Thyroid gland (tissue), 4 donors: Measurements from ENCODE around the gene NELL2.

Experiments
- POLR2A ChIP-seq, 2 donors: fragments of 450-650 bp; IDR thresholded peaks; one replicate each; pipeline ENCODE4 v1.6.1; 2017; ENCODE audit warnings: antibody characterized with exemption in 2 of 2, mild to moderate bottlenecking in 2 of 2, moderate library complexity in 1 of 2
- TF ChIP-seq, protein P1 (sequence below), 6 experiments: fragments of 200-600 bp in 3 of 6; fragments of 450-650 bp in 3 of 6; sonication (generic) in 3 of 6; IDR thresholded peaks; one replicate each; pipeline ENCODE4 v1.5.1; 2016 to 2019; ENCODE audit warnings: antibody characterized with exemption in 6 of 6, mild to moderate bottlenecking in 2 of 6, inconsistent platforms in 1 of 6, moderate library complexity in 1 of 6

DNA sequence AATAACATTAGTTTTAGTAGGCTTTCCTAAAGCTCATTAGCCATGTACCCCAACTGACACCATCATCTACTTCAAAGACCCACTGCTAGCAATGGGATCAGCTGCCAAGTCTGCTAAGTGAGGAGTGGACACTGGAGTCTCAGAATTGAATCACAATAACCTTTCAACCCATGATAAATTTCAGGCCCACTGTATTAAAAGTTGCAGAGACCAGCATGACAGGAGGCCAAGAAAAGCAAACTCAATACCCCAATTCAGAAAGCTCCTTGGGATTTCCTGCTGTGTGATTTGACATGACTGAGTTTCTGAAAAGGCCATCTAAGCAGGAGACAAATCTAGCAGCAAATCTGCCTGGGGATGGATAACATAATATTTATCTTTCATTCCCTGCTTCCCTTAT lies 320.7 kb downstream of the NELL2 start:
- TF ChIP-seq POLR2A (IDR thresholded peaks at IDR 0.05), result no peak
- TF ChIP-seq, protein P1, sequence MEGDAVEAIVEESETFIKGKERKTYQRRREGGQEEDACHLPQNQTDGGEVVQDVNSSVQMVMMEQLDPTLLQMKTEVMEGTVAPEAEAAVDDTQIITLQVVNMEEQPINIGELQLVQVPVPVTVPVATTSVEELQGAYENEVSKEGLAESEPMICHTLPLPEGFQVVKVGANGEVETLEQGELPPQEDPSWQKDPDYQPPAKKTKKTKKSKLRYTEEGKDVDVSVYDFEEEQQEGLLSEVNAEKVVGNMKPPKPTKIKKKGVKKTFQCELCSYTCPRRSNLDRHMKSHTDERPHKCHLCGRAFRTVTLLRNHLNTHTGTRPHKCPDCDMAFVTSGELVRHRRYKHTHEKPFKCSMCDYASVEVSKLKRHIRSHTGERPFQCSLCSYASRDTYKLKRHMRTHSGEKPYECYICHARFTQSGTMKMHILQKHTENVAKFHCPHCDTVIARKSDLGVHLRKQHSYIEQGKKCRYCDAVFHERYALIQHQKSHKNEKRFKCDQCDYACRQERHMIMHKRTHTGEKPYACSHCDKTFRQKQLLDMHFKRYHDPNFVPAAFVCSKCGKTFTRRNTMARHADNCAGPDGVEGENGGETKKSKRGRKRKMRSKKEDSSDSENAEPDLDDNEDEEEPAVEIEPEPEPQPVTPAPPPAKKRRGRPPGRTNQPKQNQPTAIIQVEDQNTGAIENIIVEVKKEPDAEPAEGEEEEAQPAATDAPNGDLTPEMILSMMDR (IDR thresholded peaks at IDR 0.05), result no peak
